Neutrophil (primary cell): ENCODE measurements around the gene KDM5D.

Experiments
- H3K27ac ChIP-seq: fragments of 200-600 bp; sonication (generic); 2 replicates; pipeline ENCODE4 v1.5.1; 2016; ENCODE audit warnings: mild to moderate bottlenecking, moderate library complexity
- H3K27me3 ChIP-seq: fragments of 200-600 bp; sonication (generic); 2 replicates; pipeline ENCODE4 v1.6.0; 2016; ENCODE audit warnings: mild to moderate bottlenecking
- H3K36me3 ChIP-seq: fragments of 200-600 bp; sonication (generic); 2 replicates; pipeline ENCODE4 v1.5.1; 2017
- H3K4me1 ChIP-seq, 2 experiments: fragments of 200-600 bp in 1 of 2; sonication (generic) in 1 of 2; 1 replicate in 1 of 2; 2 replicates in 1 of 2; pipeline versions ENCODE4 v1.5.1 to v1.6.1; 2013 to 2016; ENCODE audit warnings: low read depth in 1 of 2, low read length in 1 of 2, mild to moderate bottlenecking in 1 of 2, moderate library complexity in 1 of 2; ENCODE audit not compliant: control insufficient read depth in 1 of 2, insufficient read depth in 1 of 2
- H3K4me3 ChIP-seq, 2 experiments: fragments of 200-600 bp in 1 of 2; sonication (generic) in 1 of 2; 1 replicate in 1 of 2; 2 replicates in 1 of 2; pipeline ENCODE4 v1.5.1; 2013 to 2016; ENCODE audit warnings: low read depth in 1 of 2, low read length in 1 of 2, mild to moderate bottlenecking in 1 of 2, moderate library complexity in 1 of 2
- H3K9me3 ChIP-seq: fragments of 200-600 bp; sonication (generic); 2 replicates; pipeline ENCODE4 v1.5.1; 2016
- TF ChIP-seq, protein P1 (sequence below): fragments of 200-600 bp; sonication (generic); IDR thresholded peaks from 2 replicates; pipeline ENCODE4 v1.5.1; 2016; ENCODE audit warnings: antibody characterized with exemption

KDM5D gene

DNA sequence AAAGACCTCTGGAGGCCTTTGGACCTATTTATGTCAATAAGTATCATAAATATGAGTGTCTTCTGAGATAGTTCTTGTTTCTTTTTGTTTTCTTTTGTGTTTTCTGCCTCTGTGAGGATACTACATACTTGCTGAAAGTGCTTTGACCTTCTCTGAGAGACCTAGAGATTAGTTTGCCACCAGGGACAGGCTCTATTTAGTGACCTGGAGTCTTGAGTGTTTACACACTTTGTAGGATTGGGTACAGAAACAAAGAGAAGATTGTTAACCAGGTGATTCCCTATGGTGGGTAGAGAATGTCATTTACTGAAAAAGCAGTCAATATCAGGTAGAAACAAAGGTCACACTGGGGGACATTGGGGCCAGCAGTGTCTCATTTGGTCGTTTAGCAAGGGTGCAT, 63.7 kb downstream of the KDM5D start:
- Histone ChIP-seq H3K27ac (no peak overlapping the region), H3K4me1 (no peaks in the 10 kb centered on the region), H3K9me3 (no peaks in the 10 kb centered on the region), H3K27me3 (no peaks in the 10 kb centered on the region), H3K36me3 (no peaks in the 10 kb centered on the region), H3K4me3 (no peak overlapping the region)
- TF ChIP-seq, protein P1, sequence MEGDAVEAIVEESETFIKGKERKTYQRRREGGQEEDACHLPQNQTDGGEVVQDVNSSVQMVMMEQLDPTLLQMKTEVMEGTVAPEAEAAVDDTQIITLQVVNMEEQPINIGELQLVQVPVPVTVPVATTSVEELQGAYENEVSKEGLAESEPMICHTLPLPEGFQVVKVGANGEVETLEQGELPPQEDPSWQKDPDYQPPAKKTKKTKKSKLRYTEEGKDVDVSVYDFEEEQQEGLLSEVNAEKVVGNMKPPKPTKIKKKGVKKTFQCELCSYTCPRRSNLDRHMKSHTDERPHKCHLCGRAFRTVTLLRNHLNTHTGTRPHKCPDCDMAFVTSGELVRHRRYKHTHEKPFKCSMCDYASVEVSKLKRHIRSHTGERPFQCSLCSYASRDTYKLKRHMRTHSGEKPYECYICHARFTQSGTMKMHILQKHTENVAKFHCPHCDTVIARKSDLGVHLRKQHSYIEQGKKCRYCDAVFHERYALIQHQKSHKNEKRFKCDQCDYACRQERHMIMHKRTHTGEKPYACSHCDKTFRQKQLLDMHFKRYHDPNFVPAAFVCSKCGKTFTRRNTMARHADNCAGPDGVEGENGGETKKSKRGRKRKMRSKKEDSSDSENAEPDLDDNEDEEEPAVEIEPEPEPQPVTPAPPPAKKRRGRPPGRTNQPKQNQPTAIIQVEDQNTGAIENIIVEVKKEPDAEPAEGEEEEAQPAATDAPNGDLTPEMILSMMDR = no peak
